Cardiac muscle cell (in vitro differentiated cells and primary cell): ENCODE results near the gene DRAXIN. TPM values are rescaled to one million over a fixed set of nuclear protein-coding genes. Genes with fewer than 3 reads are reported as not detected.

Source experiments
- DNase-seq, 2 donors: peaks; one replicate each; pipeline versions ENCODE4 v3.0.0 to v3.0.0-alpha.2; 2010 to 2017; ENCODE audit warnings: low read depth in 1 of 2, low spot score in 1 of 2
- H3K27ac ChIP-seq: fragments of 200-600 bp; sonication (generic); 2 replicates; pipeline ENCODE4 v1.5.1; 2016
- H3K27me3 ChIP-seq: fragments of 200-600 bp; sonication (generic); 2 replicates; pipeline ENCODE4 v1.6.0; 2016; ENCODE audit warnings: control low read depth
- H3K36me3 ChIP-seq: fragments of 200-600 bp; sonication (generic); 2 replicates; pipeline ENCODE4 v1.5.1; 2016; ENCODE audit warnings: control low read depth
- H3K4me1 ChIP-seq: fragments of 200-600 bp; sonication (generic); 2 replicates; pipeline ENCODE4 v1.8.1; 2017; ENCODE audit warnings: low read depth, mild to moderate bottlenecking, mixed run types
- H3K4me3 ChIP-seq: fragments of 200-600 bp; sonication (generic); 2 replicates; pipeline ENCODE4 v1.5.1; 2016; ENCODE audit warnings: mild to moderate bottlenecking
- H3K9me3 ChIP-seq: fragments of 200-600 bp; sonication (generic); 2 replicates; pipeline ENCODE4 v1.5.1; 2017; ENCODE audit warnings: low read depth, mild to moderate bottlenecking, control low read depth
- polyA plus RNA-seq: library from polyadenylated mRNA; unstranded; fragments of >200 nt; fragmentation: Nextera tagmentation; extraction: Ambion mirVana; gene quantifications from 2 replicates; pipeline ENCODE4 v1.2.1, GENCODE V29; 2016
- total RNA-seq: library from RNA; depleted of rRNA; stranded (reverse); fragments of >200 nt; gene quantifications from 2 replicates; pipeline ENCODE4 v1.2.3, GENCODE V29; 2016
- TF ChIP-seq, protein P1 (sequence below): IDR thresholded peaks from 2 replicates; pipeline ENCODE4 v1.5.1; 2012; ENCODE audit warnings: low read depth, mild to moderate bottlenecking, low read length

DRAXIN gene
- total and polyA plus RNA-seq, 2 experiments from 2014 or later, result 0.36 TPM; not detected in 1

DNA sequence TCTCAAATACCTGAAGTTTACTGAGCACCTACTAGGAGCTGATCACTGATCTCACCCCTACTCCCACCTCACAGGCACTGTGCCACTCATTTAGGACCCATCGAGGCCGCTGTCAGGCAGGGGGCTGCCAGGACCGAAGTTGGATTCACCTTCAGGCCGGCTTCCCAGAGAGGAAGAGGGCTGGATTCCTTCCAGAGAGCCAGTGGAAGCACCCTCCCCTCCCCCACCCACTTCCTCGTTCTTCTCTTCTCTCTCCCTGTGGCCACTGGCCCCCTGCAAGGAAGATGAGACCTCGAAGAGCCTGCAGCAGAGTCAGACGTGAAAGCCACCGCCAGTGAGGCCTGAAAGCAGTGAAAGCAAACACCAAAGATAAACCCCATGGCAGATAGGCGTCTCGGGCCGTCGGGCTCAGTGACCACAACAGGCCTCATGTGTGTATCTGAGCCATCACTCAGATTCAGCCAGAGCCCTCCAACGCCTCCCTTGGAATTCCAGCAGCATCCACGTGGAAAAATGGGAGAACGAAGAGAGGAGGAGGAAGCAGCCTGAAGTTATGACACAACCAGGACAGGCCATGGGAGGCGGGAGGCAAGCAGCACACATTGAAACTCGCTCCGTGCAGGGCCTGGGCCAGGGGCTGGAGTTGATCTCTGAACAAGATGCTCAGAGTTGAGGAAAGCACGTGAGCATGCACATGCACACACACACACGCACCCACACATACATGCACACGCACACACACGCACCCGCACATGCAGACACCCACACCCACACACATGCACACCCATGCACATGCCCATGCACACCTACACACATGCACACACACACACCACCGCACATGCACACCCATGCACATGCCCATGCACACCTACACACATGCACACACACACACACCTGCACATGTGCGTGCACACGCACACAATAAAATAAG is 38.3 kb downstream of the DRAXIN start:
- TF ChIP-seq, protein P1, sequence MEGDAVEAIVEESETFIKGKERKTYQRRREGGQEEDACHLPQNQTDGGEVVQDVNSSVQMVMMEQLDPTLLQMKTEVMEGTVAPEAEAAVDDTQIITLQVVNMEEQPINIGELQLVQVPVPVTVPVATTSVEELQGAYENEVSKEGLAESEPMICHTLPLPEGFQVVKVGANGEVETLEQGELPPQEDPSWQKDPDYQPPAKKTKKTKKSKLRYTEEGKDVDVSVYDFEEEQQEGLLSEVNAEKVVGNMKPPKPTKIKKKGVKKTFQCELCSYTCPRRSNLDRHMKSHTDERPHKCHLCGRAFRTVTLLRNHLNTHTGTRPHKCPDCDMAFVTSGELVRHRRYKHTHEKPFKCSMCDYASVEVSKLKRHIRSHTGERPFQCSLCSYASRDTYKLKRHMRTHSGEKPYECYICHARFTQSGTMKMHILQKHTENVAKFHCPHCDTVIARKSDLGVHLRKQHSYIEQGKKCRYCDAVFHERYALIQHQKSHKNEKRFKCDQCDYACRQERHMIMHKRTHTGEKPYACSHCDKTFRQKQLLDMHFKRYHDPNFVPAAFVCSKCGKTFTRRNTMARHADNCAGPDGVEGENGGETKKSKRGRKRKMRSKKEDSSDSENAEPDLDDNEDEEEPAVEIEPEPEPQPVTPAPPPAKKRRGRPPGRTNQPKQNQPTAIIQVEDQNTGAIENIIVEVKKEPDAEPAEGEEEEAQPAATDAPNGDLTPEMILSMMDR, result no peak
- Histone ChIP-seq H3K4me1 (peaks cover 7% of the 10 kb centered on the region), H3K27me3 (no peaks in the 10 kb centered on the region), H3K9me3 (no peaks in the 10 kb centered on the region), H3K27ac (peak overlapping the region; percentile 12), H3K4me3 (no peak overlapping the region), H3K36me3 (no peaks in the 10 kb centered on the region)
- DNase-seq, result peak in 1 of 2 donors; percentile 60

DNA sequence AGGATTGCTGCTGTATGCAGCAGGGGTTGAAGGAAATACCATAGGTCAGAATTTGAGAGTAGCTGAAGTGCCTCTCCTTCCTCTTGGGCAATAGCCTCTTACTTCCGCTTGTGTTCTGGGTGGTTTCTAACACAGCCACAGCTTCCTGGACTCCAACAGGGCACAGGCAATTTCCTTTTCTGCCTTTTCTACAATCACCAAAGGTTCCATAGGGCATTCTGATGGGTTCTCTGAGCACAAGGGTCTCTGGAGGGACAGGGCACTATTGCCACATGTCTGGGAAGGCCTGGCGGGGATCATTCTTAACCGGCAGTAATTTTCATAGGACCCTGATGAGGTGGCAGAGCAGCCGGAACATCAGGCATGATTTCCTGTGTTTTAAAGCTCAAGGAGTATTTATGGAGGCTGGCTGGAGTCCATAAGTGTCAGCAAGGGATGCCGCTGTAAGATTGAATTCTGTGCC is 39.0 kb downstream of the DRAXIN start:
- DNase-seq, result peak in 1 of 2 donors; percentile 76
- TF ChIP-seq, protein P1, result no peak
- Histone ChIP-seq H3K36me3 (no peaks in the 10 kb centered on the region), H3K27me3 (no peaks in the 10 kb centered on the region), H3K4me3 (no peak overlapping the region), H3K27ac (no peak overlapping the region), H3K9me3 (no peaks in the 10 kb centered on the region), H3K4me1 (peaks cover 7% of the 10 kb centered on the region)

DNA sequence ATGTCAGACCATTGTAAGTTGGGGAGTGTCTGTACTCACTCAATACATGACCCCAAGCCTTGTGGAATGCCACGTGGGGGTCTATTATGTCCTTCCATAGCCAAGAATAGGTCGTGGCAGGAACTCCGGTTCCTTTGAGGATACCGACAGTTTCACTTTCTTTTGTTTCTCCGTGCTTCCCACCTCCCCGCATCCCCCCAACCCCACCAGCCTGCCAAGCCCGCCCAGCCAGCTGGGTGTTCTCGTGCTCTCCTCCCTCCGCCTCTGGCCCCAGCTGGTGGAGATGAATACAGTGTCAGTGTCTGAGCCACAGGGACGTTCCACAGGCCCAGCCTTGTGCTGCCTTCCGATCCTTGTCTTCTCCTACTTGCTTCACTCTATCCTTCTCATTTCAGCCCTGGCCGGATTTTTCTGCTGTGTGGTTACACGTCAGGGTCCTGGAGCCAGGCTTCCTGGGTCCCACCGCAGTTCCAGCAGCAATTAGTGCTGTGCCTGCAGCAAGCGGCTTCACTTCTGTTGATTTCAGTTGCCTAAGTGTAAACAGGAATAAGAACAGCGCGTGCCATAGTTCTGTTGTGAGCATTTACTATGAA is 40.3 kb downstream of the DRAXIN start:
- H3K9me3 ChIP-seq, result no peaks in the 10 kb centered on the region
- TF ChIP-seq, protein P1, result no peak
- no peak overlapping the region for H3K4me3 ChIP-seq
- H3K27me3 ChIP-seq, result no peaks in the 10 kb centered on the region
- no peaks in the 10 kb centered on the region for H3K36me3 ChIP-seq
- H3K27ac ChIP-seq, result no peak overlapping the region
- H3K4me1 ChIP-seq, result peaks cover 8% of the 10 kb centered on the region
- DNase-seq, result peak in 1 of 2 donors; percentile 87

DNA sequence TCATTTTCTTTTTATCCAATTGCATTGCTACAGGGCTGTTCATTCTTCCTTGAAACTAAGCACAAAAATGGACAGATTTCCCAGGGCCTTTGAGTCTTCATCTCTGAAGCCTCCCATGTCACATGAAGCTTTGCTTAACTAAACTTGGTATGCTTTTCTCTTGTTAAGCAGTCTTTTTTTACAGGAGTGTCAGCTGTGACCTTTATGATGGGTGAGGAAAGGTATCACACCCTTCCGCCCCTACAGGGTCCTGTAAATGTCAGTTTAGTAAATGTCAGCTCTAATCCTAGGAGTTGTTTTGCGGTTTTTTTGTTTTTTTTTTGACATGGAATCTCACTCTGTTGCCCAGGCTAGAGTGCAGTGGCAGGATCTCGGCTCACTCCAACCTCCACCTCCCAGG is 41.8 kb downstream of the DRAXIN start:
- no peak overlapping the region for H3K27ac ChIP-seq
- no peaks in the 10 kb centered on the region for H3K27me3 ChIP-seq
- TF ChIP-seq, protein P1, result no peak
- H3K36me3 ChIP-seq, result no peaks in the 10 kb centered on the region
- no peak for DNase-seq
- peaks cover 14% of the 10 kb centered on the region for H3K4me1 ChIP-seq
- no peaks in the 10 kb centered on the region for H3K9me3 ChIP-seq
- no peak overlapping the region for H3K4me3 ChIP-seq

DNA sequence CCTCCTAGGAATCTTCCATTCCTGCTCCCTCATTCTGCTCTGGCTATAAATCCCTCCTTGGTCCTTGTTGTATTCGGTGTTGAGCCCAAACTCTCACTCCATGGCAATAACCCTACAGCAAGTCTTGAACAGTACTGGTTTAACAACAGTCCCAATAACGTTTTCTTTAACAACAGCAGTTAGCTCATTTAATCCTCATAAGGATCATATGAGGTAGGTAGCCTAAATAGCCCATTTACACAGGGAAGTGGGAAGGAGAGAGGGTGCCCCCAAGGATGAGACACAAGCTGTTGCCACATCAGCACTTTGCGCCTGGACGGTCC is 44.0 kb downstream of the DRAXIN start:
- DNase-seq, result no peak
- TF ChIP-seq, protein P1, result no peak
- no peaks in the 10 kb centered on the region for H3K9me3 ChIP-seq
- no peak overlapping the region for H3K27ac ChIP-seq
- H3K4me1 ChIP-seq, result peaks cover 14% of the 10 kb centered on the region
- H3K36me3 ChIP-seq, result no peaks in the 10 kb centered on the region
- H3K4me3 ChIP-seq, result no peak overlapping the region
- H3K27me3 ChIP-seq, result no peaks in the 10 kb centered on the region
